ENCODE results near the gene PSMD6.

DNA sequence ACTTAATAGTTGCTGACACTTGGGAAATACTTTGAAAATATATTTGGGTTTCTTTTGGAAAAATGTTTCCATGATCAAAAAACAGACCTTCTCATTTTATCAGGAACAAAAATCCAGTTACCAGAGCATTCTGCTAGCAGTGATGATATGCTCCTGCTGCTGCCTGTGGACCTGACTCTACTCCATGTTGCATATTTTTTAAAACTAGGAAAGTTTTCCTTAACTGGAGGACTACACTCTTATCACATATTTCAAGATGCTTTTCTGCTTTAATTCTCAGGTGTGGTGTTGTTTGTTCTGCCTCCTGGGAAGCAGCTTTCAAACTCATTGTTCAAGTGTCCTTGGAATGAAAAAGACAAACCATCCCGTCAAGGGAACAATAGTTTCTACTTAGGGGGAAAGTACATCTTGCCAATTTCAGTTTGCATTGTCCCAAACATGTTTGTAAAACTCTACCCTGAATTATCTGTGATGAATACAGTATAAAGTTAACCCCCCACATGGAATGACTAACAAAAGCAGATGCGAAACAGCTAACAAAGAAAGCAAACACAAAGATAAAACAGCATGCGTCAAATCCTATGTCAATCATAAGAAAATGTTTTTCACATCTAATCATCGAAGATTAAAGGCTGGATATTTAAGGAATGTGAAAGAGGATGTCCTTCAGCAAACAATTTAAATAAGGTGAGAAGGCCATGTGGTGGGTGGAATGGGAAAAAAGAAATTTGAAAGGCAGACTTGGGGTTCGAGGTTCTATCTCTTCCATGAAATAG is 40.1 kb upstream of the PSMD6 start:
- TF ChIP-seq, protein P1, sequence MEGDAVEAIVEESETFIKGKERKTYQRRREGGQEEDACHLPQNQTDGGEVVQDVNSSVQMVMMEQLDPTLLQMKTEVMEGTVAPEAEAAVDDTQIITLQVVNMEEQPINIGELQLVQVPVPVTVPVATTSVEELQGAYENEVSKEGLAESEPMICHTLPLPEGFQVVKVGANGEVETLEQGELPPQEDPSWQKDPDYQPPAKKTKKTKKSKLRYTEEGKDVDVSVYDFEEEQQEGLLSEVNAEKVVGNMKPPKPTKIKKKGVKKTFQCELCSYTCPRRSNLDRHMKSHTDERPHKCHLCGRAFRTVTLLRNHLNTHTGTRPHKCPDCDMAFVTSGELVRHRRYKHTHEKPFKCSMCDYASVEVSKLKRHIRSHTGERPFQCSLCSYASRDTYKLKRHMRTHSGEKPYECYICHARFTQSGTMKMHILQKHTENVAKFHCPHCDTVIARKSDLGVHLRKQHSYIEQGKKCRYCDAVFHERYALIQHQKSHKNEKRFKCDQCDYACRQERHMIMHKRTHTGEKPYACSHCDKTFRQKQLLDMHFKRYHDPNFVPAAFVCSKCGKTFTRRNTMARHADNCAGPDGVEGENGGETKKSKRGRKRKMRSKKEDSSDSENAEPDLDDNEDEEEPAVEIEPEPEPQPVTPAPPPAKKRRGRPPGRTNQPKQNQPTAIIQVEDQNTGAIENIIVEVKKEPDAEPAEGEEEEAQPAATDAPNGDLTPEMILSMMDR (conservative IDR thresholded peaks at IDR 0.05): no peak
- TF ChIP-seq ZFX (IDR thresholded peaks at IDR 0.05): no peak

Measured in C4-2B (cell line).